HG03095 (cell line): ENCODE results near the gene ANKS1A.

Experiments used
- ATAC-seq: cut with Tn5 transposase; IDR thresholded peaks from one replicate; pipeline ENCODE4 v1.9.1; 2021; ENCODE audit warnings: moderate library complexity; ENCODE audit not compliant: unreplicated experiment

Gene ANKS1A

DNA sequence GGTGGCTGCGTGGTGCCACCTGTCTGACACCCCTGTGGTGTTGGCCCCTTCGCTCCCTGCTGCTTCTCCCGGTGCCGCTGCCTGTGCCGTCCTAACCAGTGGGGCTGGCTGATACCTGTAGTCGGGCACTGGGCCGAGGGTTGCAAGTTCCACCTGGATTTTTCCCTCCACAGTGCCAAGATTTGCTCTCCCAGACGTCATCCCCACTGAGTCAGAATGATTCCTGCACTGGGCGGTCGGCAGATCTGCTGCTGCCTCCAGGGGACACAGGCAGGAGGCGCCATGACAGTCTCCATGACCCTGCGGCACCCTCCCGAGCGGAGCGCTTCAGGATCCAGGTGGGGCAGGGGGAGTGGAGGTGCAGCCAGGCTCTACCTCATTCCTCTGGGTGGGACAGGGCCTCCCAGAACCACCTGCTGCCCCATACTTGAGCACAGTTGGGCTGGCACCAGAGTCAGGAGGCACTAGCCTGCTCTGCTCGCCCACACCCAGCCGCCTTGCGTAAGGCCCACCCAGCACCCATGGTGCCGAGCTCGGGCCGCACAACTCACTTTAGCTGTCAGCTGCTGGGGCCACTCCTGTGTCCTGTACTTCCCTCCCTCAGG, 191.9 kb downstream of the ANKS1A start:
- no peak for ATAC-seq

DNA sequence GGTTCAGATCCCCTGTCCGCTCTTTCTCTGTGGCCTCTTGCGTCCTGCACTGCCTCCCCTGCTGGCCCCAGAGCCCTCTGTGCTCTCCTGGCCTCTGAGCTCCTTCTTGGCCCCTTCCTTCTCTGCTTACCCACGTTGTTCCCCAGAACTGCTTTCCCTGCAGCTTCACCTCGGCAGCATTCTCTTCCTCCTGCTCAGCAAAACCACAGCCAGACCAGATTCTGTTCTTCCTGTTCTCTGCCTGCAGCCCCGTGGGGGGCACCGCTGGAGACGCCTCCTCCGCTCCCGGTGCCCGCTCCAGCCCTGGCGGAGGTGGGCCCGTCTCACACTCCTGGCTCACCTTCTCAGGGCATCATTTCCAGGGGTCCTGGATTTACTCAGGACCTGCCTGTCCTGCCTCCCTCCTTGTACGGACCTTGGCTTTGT, 192.4 kb downstream of the ANKS1A start:
- no peak for ATAC-seq

DNA sequence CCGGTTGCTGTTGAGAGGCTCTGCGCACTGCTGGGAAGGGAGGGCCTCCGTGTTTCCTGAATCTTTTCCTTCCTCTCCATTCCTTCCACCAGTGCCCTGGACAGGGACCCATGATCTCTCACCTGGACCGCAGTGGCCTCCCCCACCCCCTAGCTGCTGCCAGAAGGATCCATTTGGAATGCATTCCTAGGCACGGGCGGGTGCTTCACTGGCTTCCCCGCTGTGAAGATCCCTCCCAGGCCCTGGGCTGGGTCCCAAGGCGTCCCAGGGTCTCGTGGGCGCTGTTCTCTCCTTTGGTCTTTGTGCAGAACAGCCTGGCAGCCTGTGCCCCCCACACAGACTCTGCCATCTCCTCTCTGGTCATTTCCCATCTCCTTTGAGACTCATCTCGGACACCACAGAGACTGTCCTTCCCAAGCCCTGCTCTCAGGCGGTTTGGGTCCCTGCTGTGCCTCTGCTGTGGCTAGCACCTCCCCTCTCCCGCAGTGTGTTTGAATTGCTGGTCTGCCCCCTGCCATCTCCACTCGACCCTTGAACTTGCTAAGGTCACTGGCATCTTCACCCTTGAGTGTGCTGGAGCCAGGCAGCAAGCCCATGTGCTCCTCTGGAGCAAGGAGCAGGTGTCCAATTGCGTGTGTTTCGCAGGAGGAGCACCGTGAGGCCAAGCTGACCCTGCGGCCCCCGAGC, 193.1 kb downstream of the ANKS1A start:
- no peak for ATAC-seq

DNA sequence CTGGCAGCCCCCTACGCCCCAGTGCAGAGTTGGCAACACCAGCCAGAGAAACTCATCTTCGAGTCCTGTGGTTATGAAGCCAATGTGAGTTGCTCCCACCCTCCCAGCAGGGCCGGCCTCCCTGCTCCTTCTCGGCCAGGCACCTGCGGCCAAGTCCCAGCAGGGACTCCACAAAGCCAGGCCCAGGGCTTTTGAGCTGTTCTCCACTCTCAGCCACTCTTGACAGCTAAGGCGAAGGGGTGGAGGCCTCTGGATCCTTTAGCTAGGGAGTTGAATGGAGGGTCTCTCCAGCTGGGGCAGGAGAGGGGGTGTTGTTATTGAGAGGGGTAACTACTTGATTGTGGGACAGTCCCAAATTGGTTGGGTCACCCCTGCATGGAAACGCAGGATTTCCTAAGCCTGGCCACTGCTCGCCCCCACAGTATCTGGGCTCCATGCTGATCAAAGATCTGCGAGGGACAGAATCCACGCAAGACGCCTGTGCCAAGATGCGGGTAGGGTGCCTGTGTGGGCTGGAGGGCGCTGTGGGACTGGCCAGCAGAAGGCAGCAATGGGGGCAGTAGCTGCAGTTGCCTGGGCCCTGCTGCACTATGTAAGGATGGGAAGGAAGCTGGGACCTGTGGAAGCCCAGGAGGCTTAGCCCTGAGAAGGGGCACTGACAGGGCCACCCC, 193.8 kb downstream of the ANKS1A start:
- no peak for ATAC-seq

DNA sequence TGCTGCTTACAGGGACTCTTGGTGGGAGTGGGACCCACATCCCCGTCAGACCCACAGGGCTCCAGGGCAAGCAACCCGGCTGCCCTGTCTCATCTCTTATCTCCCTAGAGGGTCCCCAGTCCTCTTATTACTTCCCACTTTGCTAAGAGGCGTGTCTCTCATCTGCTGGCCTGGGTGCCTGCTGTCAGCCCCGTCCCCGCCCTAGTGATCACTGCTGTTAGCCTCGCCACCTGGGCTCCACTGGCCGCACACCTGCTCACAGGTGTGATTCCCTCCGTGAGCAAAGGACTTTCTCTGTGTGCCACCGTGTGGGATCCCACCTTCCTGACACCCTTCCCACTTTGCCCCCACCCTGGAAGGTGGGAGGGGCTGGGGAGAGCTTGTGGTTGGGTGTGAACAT, 194.5 kb downstream of the ANKS1A start:
- ATAC-seq: no peak

DNA sequence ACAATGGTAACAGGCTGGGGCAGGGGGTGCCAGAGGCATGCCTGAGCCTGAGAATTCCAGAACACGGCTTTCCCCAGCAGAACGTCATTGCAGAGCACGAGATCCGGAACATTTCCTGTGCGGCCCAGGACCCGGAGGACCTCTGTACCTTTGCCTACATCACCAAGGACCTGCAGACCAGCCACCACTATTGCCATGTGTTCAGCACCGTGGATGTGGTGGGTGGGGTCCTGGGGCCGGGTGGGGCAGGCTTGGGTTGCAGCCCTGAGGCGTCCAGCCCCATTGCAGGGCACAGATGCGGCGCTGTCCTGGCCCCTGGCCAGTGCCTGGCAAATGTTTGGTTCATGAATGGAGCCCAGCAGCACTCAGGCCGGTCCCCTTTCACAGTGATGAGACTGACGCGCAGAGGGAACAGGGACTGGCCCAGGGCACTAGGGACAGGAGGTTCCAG, 195.0 kb downstream of the ANKS1A start:
- no peak for ATAC-seq

DNA sequence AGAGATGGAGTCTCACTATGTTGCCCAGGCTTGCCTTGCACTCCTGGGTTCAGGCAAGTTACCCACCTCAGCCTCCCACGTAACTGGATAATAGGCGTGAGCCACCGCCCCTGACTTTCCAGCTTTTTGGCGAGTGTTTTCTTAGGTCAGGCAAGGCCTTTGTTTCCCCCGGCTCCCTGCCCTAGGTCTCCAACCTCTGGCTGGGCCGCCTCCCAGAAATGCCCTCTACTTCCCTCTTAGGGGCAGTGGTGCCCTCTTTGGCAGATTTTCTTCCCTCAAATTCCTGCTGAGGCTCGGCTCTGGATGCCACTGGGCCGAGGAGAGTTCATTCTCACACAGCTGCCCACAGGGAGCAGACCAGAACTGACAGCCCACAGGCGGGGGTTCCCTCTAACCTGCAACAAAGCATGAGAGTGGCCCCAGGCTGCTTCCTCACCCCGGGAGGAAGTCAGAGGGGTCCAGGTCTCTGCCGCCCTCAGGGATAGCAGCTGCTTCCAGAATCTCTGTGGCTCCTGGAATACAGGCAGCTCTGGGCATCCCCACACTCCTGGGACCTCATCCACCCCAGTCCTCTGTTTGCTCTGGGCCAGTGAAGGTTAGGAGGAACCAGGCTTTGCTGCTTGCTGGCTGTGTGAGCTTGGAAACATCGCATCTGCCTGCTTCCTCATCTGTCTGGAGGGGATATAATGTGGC, 195.6 kb downstream of the ANKS1A start:
- ATAC-seq: no peak

DNA sequence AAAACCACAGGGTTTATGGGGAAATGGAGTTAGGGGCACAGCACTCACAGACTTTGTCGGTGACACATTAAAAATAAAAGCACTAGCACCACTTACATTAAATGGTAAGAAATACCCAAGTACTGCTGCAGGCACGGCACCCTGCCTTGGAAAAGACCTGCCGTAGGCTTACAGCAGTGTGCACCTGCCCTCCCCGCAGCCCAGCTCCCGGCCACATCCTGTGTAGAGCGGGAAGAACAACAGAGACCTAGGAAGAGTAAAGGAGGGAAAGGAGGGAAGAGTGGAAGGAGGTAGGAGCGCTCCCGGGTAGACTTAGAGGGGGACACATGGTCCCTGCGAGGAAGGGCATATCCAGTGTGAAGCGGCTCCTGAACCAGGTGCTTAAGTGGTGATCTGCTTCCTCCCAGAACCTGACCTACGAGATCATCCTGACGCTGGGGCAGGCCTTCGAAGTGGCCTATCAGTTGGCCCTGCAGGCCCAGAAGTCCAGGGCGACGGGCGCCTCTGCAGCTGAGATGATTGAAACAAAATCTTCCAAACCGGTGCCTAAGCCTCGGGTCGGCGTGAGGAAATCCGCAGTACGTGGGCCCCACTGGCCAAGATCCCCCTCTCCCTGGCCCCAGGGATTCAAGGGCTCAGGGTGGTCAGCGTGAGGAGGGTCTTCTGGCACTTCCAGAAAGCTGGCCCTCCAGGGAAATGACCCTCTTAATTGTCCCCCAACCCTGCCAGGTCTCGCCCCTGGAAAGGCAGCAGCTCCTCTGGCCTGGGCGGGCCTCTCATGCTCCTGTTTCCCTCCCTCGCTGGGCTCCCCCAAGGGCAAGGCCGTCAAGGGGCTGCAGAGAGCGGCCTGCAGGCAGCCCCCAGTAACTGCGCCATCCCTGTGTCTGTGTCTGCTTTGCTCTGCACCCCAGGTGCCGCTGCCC, 196.6 kb downstream of the ANKS1A start:
- ATAC-seq: no peak

DNA sequence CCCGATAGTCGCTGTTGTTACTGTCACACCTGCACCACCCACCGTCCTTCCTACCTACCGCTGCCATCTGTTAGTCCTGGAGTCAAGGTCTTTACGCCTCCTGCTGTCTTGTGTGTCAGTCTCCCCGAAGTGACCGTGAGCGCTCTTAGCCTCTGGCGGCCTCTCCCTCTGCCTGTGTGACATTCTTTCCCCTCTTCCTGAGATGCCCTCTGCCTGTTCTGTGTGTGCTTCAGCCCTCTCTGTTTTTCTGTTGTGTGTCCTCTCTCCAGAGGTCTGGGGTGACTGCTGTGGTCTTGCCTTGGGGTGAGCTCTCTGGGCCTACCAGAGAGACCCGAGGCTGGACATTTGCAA, 197.2 kb downstream of the ANKS1A start:
- ATAC-seq: no peak

DNA sequence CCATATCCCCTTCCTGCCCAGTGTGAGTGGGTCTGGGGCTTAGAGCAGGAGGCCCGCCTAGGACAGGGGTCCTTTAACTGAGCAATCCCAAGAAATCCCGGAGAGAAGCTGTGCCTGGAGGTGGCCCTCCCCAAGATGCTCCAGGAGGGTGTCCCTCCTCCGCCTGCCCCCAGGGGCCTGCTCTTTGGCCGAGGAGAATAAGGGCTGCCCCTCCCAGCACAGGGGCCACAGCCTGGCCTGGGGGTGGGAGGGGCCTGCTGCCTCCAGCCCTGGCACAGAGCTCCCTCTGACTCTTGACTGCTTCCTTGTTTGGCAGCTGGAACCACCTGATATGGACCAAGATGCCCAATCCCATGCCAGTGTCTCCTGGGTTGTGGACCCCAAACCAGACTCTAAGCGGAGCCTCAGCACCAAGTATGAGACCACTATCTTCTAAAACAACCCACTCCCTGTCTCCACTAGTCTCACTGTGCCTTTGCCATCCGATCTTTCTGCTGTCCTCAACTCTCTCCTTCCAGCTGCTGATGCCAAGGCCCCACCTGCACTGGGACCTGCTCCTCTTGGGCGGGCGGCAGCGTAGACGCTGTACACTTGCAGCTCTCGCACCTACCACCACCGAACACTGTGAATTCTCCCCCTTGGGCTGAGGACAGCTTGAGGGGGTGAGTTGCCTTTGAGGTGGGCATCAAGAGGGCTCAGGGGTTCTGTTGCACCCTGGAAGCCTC, 197.7 kb downstream of the ANKS1A start:
- ATAC-seq: no peak

DNA sequence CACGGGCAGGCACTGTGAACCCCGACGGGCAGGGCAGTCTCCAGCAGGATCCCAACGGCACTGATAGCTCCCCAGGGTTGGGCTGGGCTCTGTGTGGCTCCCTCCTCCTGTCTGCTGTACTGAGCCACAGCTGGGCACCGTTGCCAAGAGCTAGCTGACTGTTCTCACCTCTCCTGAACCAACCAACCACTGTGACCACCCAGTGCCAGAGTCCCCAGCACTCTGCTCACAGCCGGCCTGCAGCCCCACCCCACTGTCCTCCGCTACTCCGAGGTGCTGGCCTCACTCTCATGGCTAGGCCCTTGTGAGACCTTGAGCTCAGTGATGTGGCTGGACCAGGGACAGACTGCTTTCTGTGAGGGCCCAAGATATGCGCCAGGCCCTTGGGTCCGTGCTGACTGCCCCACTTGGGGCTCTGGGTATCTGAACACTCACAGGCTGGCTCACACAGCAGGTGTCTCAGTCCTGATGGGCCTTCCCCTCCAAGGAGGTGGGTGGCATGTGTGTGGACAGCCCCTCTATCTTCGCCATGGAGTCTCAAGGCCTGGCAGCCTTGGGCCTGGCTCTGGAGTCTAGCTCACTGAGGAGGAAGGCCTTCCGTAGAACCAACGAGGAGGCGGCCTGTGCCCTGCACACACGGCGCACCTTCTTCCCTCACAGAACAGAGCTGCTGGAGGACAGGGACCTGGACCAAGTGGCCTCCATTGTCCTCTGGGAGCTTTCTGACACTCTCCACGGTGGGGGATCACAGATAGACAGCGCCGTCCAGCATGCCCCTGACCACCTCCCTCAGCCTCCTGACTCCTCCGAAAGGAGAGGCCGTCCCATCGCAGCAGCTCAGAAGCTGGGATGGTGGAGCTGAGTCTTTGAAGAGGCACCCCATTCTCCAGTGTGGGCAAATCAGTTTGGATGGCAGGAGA, 198.6 kb downstream of the ANKS1A start:
- ATAC-seq: no peak

DNA sequence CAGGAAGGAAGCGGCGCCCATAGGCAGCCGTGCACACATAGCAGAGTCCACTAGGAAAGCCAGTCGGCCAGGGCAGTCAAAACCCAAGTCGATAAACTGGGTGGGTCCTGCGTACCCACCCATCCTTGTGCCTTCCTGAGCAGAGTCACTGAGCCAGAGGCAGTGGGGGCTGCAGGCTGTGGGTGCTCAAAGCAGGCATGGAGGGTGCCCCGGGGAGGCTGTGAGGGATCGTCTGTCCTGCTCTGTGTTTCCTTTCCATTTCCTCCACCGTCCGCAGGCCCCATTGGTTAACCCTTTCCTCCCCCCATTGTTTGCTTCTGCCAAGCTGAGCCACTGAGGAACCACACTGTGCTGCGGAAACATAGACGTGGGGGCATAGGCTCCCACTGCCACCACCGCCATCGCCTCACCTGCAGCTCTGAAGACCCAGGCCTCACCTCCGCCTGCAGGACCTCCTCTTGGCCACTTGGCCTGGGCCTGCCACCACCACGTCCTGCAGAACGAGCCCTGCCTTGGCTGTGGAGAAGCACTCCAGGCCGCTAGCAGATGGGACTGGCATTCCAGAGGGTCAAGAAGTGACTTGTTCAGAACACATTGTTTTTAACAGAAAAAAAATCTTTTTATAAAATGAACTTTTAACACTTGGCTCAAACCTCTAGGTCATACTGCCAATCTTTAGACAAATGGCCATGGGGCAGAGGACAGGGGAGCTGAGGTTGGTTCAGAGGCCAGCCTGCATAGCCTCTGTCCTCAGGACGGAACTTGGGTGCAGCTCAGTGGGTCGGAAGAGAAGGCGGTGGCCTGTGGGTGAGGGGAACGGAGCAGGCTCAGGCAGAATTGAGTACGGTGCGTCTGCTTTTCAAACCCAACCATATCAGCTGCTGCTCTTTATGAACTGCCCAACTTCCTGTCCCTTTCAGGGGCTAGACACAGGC, 199.5 kb downstream of the ANKS1A start:
- ATAC-seq: no peak

DNA sequence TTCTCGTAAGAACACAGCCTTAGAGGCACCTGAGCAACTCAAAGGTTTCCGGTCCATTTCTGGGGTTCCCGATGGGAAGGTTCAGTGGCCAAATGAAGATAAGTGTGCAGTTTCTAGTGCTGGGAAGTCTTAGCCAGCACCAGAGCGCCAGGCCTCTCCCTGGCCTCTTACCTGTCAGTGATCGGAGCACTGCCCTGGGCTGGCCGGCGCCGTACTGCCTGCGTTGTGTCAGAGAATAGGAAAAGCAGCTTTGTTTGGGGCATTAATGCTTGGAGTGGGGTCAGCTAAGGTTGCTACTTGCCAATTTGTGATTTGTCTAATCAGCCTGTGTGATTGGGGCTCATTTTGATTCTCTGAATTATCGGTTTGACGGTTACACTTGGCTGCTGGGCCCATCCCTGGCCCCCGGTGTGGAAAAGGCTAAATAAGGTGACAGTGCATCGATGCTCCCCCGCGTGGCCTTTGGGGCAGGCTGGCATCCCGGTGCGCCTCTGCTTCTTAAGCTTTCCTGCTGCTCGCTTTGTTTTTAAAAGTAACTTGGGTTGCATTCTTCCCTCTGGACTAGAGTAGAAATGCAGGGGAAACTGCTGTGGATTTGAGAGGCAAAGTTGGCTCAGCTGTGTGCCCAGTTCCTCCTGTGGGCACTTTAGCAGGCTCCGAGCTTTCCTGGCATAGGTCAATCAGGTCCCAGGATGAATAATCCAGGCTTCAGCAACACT, 200.3 kb downstream of the ANKS1A start:
- ATAC-seq: no peak

DNA sequence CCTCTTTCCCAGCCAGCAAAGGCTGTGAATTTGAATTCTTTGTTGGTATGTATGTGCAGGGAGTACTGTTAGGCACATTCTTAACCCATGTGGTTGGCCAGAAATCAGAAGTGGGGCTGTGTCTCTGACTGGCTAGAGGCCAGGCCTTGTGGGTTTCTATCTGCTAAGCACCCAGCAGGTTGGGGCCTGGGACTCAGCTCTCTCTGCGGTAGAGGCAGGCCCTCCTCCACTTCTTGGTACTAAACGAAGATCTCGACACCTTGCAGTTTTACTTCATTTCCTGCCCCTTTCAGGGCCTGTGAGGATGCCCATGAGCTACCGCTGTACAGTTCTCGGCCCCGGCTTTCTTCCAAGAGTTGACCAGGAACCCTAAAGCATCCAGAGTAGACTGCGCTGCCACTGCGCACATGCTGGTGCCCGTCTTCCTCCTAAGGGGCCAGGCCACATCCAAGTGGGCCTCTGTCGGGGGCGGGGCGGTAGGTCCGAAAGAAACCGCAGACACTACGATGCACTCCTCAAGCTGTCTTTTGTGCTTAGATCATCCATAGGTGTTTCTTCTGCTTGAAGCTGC, 201.0 kb downstream of the ANKS1A start:
- ATAC-seq: no peak

DNA sequence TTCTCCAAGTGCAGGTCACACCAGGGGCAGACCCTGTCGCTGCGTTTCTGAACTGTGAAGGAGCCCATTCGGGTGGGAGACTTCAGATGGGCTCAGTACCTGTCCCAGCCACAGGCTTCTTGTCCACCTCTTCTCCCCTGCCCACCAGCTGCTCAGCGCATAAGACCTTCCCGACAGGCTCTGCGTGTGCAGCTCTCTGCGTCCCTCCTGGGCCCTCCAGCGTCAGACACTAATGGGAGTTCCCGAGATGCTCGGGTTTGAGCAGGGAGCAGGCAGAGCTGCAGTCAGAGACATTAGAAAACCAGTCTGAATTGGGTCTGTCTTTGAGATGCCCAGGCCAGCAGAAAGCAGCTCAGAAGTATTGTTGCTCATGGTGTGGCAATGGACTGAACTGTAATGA, 201.7 kb downstream of the ANKS1A start:
- ATAC-seq: no peak

DNA sequence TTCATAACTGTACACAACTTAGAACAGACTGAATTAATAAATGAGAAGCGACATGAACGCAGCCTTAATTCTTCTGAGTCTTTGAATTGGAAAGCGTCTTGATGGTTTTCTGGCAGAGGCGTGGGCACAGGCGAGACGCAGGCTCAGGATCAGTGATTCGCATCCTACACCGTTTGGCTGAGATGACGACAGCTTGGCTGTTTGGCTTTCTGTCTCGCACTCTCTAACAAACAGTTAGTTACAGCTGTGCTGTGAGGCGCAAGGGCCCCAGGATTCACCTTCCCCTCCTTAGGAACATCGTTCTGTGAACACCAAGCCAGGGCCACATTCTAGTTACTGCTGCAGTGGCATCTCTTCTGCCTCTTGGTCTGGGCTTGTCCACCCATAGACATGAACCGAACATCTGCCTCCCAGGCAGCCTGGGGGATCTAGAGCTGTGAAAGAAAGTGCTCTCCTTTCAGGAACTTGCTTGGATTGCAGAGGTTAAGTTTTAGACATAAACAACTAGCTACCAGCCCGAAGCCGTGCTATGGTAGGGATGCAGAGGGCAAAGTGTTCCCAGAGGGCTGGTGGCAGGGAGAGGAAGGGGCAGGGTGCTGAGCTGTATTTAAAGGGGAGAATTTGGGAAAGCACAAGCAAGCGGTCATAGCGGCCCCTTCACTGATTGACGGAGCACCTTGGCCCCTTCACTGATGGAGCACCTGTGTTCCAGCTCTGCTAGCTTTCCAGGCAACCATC, 202.5 kb downstream of the ANKS1A start:
- no peak for ATAC-seq
